ENCODE measurements around the gene ALG8. TPM values are rescaled to one million over a fixed set of nuclear protein-coding genes. Genes with fewer than 3 reads are reported as not detected.
"Not testable (repeated sequence)": the region's sequence is repeated elsewhere in the genome, so short reads cannot be mapped to it uniquely, and the experiment has no call there.

ALG8 gene
- polyA plus RNA-seq (2013, experiment 1 of 4): 87.9 TPM
- 96.5 TPM for polyA plus RNA-seq (2013, experiment 2 of 4)
- polyA plus RNA-seq (2013, experiment 3 of 4): 67.1 TPM
- polyA plus RNA-seq (2013, experiment 4 of 4): 71.9 TPM

DNA sequence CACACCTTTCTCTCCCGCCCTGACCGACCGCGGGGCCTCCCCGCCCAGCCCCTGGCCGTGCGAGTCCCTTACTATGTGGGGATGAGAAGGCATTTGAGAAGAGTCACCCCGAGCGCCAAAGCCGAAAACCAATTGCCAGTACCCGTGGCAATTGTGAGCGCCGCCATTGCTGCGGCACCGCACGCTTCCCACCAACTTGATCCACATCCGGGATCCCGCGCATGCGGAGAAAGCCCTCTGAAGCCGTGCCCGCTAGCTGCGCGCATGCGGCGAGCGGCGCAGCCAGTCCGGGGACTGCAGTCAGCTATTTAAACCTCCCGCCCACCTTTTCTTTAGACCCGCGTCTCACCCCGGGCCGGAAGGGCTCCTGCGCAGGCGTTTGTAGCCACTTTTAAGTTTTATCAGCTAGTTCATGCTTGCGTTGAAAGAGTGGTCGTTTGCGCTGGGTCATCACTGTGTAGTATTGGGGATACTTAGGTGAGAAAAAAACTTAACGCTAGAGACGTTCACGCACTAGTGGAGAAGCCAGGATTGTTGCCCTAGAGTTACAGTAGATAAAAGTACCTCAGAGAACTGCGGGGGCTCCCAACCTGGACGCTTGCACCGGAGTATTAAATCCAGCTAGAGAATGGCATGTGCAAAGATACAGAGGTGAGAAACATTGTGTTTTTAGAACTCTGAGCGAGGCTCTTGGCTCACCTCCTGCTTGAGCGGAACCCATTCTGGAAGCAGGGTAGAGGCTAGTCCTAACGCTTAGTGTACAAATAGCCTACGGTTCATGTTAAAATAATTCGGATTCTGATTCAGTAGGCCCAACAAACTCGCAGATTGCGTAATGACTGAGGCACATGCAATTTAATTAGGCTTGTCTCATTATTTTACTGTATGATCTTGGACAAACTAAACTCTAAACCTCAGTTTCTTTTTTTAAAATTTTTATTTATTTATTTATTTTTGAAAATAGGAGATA is at the start of gene ALG8:
TSS of gene ALG8 (minus strand) at position 205 of the 970 bp plus-strand sequence. CDS start at position 167, 38 bp downstream.
- Histone ChIP-seq H3K4me3 (ENCODE audit: insufficient read depth, low read depth, low read length) (peak within 1 kb of the TSS; percentile 99), H3K36me3 (ENCODE audit: control insufficient read depth, insufficient read depth, low read length) (no peaks in the 10 kb centered on the region), H3K27ac (ENCODE audit: insufficient read depth, low read depth, low read length, poor library complexity, severe bottlenecking) (peak within 1 kb of the TSS; percentile 60), H3K4me1 (ENCODE audit: control insufficient read depth, insufficient read depth, low read length) (peaks cover 4% of the 10 kb centered on the region), H3K9me3 (ENCODE audit: control insufficient read depth, low read length) (no peaks in the 10 kb centered on the region), H3K27me3 (ENCODE audit: control insufficient read depth, insufficient read depth, low read length, poor library complexity, severe bottlenecking) (no peaks in the 10 kb centered on the region)
- WGBS, 2 experiments: 3 to 4% methylated on average over 52 of the region's 52 CpGs

DNA sequence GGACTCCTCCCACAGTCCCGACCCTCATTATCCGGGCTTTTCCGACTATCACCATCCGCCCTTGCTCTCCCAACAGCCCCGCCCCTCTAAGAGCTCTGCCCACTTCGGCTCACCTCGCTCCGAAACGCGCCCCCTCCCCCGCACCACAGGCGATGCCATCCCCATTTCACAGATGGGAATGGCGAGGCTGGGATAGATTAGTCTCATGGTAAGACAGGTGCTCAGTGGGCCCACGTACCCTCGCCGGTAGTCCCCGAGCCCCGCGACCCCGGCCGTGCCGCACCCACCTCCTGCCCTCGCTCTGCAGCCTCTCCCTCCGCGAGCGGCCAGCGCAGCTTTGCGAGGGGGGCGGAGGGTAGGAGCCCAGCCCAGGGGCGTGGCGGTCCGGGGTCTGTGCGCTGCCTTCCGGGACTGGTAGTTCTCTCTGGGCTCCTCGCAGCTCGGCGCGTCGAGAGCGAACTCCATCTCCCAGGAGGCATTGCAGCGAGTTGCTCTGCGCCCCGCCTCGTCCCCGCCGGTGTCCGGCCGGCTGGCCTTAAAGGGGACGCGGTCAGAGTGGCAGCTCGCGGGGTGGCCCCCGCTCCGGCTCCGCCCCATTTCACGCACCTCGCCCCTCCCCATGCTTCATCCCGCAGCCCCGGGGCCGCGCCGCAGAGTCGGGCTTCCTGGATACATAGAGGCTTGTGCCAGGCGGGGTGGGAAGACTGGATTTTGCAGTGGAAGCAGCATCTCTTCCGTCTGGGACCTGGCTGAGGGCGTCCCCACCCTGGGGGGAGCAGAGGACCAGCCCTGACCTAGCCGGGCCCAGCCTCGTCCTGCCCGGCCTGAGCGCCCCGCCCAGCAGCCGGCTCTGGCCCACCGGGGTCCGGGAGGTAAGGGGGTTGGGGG is 49.1 kb upstream of the ALG8 start, which contains the start of the genes KCTD21 and USP35:
TSS of gene KCTD21 (minus strand) at position 341 of the 888 bp plus-strand sequence. CDS start 14,072 bp downstream, outside the sequence.
TSS of gene USP35 (plus strand) at position 634 of the 888 bp plus-strand sequence. CDS start 7,327 bp downstream, outside the sequence.
- H3K36me3 ChIP-seq (ENCODE audit: control insufficient read depth, insufficient read depth, low read length): no peaks in the 10 kb centered on the region
- peaks cover 5% of the 10 kb centered on the region for H3K27me3 ChIP-seq (ENCODE audit: control insufficient read depth, insufficient read depth, low read length, poor library complexity, severe bottlenecking)
- H3K9me3 ChIP-seq (ENCODE audit: control insufficient read depth, low read length): no peaks in the 10 kb centered on the region
- H3K4me3 ChIP-seq (ENCODE audit: insufficient read depth, low read depth, low read length): peak within 1 kb of the TSS; percentile 93
- peaks cover 8% of the 10 kb centered on the region for H3K4me1 ChIP-seq (ENCODE audit: control insufficient read depth, insufficient read depth, low read length)
- H3K27ac ChIP-seq (ENCODE audit: insufficient read depth, low read depth, low read length, poor library complexity, severe bottlenecking): no peak within 1 kb of the TSS
- WGBS, 2 experiments: 0% methylated on average over 74 of the region's 74 CpGs

DNA sequence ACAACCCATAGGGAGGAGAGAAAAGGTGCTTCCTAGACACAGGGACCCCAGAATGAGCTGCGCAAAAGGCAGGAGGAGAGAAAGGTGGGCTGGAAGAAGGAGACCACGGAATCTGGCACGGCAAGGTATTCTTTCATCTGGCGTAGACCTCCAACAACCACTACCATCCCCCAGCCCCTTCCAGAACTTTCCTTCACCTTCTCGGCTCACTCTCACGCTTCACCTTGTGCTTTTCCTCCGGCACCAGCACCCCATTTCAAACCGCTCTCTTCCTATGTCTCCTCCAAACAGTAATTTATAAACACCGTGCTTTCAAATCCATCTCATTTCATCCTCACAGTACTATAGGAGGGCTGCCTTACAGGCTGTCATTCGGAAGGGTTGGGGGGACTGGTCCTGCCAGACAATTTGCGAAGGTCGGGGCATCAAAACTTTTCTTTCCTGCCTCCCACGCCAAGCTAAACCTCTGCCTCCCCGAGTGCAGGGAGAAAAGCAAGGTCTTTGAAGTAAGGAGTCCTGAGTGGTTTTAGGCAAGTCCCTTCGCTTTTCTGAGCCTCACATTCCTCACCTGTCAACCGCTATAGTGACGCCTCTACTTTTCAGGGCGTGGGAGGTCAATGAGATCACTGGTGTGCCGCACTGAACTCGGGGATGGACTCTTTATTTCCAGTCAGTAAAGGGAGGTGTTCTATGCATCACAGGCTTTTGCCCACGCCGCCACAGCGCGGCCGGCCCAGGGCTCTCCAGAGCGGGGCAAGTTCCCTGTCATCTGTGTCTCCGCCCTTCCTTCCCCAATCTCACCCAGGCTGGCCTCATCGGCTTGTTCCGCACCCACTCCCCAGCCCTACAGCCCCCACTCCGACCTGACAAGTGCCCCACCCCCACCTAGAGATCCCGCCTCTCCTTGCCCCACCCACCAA is 48.2 kb upstream of the ALG8 start:
- Histone ChIP-seq H3K4me3 (ENCODE audit: insufficient read depth, low read depth, low read length) (peak overlapping the region; percentile 93), H3K36me3 (ENCODE audit: control insufficient read depth, insufficient read depth, low read length) (no peaks in the 10 kb centered on the region), H3K27me3 (ENCODE audit: control insufficient read depth, insufficient read depth, low read length, poor library complexity, severe bottlenecking) (peaks cover 5% of the 10 kb centered on the region), H3K27ac (ENCODE audit: insufficient read depth, low read depth, low read length, poor library complexity, severe bottlenecking) (no peak overlapping the region), H3K9me3 (ENCODE audit: control insufficient read depth, low read length) (no peaks in the 10 kb centered on the region), H3K4me1 (ENCODE audit: control insufficient read depth, insufficient read depth, low read length) (peaks cover 8% of the 10 kb centered on the region)
- 31% methylated on average over 31 of the region's 31 CpGs for WGBS, 2 experiments

DNA sequence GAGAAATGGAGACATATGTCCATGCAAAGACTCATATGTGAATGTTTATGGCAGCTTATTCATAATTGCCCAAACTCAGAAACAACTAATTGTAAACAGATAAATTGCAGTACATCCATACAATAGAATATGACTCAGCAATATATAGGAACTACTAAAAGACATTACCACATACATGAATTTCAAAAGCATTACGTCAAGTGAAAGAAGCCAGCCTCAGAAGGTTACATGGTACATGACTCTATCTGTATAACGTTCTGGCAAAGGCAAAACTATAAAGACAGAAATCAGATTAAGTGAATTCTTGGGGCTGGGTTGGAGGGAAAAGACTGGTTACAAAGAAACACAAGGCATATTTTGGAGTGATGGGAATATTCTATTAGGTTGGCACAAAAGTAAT is 41.8 kb upstream of the ALG8 start:
- no peaks in the 10 kb centered on the region for H3K9me3 ChIP-seq (ENCODE audit: control insufficient read depth, low read length)
- no peaks in the 10 kb centered on the region for H3K36me3 ChIP-seq (ENCODE audit: control insufficient read depth, insufficient read depth, low read length)
- H3K27me3 ChIP-seq (ENCODE audit: control insufficient read depth, insufficient read depth, low read length, poor library complexity, severe bottlenecking): no peaks in the 10 kb centered on the region
- H3K27ac ChIP-seq (ENCODE audit: insufficient read depth, low read depth, low read length, poor library complexity, severe bottlenecking): no peak overlapping the region
- no peak overlapping the region for H3K4me3 ChIP-seq (ENCODE audit: insufficient read depth, low read depth, low read length)
- H3K4me1 ChIP-seq (ENCODE audit: control insufficient read depth, insufficient read depth, low read length): no peaks in the 10 kb centered on the region
- WGBS, 2 experiments: 90 to 92% methylated on average over 2 of the region's 2 CpGs

DNA sequence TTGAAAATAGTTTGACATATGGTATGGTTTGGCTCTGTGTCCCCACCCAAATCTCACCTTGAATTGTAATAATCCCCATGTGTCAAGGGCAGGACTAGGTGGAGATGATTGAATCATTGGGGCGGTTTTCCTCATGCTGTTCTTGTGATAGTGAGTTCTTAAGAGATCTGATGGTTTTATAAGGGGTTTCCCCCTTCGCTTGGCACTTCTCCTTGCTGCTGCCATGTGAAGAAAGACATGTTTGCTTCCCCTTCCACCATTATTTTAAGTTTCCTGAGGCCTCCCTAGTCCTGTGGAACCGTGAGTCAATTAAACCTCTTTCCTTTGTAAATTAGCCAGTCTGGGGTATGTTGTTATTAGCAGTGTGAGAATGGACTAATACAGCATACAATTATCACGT is 41.3 kb upstream of the ALG8 start:
- H3K27me3 ChIP-seq (ENCODE audit: control insufficient read depth, insufficient read depth, low read length, poor library complexity, severe bottlenecking): no peaks in the 10 kb centered on the region
- no peaks in the 10 kb centered on the region for H3K9me3 ChIP-seq (ENCODE audit: control insufficient read depth, low read length)
- no peaks in the 10 kb centered on the region for H3K4me1 ChIP-seq (ENCODE audit: control insufficient read depth, insufficient read depth, low read length)
- H3K27ac ChIP-seq (ENCODE audit: insufficient read depth, low read depth, low read length, poor library complexity, severe bottlenecking): no peak overlapping the region
- no peaks in the 10 kb centered on the region for H3K36me3 ChIP-seq (ENCODE audit: control insufficient read depth, insufficient read depth, low read length)
- WGBS, 2 experiments: 94 to 96% methylated on average over 4 of the region's 4 CpGs
- no peak overlapping the region for H3K4me3 ChIP-seq (ENCODE audit: insufficient read depth, low read depth, low read length)

DNA sequence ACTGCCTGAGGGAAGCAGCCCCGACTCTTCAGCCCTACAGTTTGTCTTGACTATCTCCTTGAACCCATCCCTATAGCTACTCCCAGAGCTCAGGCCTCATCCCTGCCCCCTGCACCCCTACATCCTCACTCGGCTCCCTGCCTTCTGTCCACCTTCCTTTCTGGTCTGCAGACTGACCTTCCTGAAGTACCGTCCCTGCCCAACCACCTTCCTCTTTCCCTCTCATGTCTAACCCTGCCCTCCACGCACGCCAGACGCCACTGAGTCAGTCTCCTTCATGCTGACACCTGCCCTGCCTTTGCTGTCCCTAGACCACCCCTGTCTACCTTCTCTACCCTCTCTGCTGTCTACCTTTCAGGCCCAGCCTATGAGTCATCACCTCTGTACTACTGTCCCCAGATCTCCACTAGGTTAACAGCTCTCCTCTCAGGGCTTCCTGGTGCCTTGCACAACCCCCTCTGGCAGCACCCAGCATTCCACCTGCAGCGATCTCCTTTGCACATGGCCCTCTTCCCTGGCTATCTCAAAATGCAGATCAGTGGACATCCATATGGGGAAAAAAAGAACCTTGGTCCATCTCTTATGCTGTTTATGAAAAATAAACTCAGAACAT is 40.1 kb upstream of the ALG8 start:
- Histone ChIP-seq H3K36me3 (ENCODE audit: control insufficient read depth, insufficient read depth, low read length) (no peaks in the 10 kb centered on the region), H3K27ac (ENCODE audit: insufficient read depth, low read depth, low read length, poor library complexity, severe bottlenecking) (no peak overlapping the region), H3K4me3 (ENCODE audit: insufficient read depth, low read depth, low read length) (no peak overlapping the region), H3K4me1 (ENCODE audit: control insufficient read depth, insufficient read depth, low read length) (no peaks in the 10 kb centered on the region), H3K9me3 (ENCODE audit: control insufficient read depth, low read length) (no peaks in the 10 kb centered on the region), H3K27me3 (ENCODE audit: control insufficient read depth, insufficient read depth, low read length, poor library complexity, severe bottlenecking) (no peaks in the 10 kb centered on the region)
- 89 to 92% methylated on average over 7 of the region's 7 CpGs for WGBS, 2 experiments

DNA sequence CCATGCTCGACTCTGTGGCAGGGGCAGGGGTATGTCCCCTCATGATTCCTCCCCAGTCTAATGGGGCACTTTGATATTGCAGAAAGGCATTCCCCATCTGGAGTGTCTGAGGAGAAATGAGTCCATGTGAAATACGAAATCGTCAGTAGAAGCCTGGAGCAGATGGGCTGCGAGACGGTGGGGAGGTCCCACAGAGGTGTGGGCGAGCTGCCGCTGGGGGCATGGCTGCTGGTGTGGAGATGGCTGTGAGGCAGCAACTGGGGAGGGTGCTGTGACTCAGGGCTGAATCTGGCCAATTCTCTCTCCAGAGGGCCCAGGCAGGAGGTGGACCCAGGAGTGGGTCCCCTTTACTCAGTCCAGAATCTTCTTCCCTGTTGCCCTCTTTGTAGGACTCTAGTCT is 37.8 kb upstream of the ALG8 start:
- H3K4me3 ChIP-seq (ENCODE audit: insufficient read depth, low read depth, low read length): no peak overlapping the region
- WGBS, 2 experiments: 94 to 96% methylated on average over 7 of the region's 7 CpGs
- H3K27ac ChIP-seq (ENCODE audit: insufficient read depth, low read depth, low read length, poor library complexity, severe bottlenecking): no peak overlapping the region
- H3K27me3 ChIP-seq (ENCODE audit: control insufficient read depth, insufficient read depth, low read length, poor library complexity, severe bottlenecking): no peaks in the 10 kb centered on the region
- no peaks in the 10 kb centered on the region for H3K9me3 ChIP-seq (ENCODE audit: control insufficient read depth, low read length)
- no peaks in the 10 kb centered on the region for H3K4me1 ChIP-seq (ENCODE audit: control insufficient read depth, insufficient read depth, low read length)
- H3K36me3 ChIP-seq (ENCODE audit: control insufficient read depth, insufficient read depth, low read length): no peaks in the 10 kb centered on the region

DNA sequence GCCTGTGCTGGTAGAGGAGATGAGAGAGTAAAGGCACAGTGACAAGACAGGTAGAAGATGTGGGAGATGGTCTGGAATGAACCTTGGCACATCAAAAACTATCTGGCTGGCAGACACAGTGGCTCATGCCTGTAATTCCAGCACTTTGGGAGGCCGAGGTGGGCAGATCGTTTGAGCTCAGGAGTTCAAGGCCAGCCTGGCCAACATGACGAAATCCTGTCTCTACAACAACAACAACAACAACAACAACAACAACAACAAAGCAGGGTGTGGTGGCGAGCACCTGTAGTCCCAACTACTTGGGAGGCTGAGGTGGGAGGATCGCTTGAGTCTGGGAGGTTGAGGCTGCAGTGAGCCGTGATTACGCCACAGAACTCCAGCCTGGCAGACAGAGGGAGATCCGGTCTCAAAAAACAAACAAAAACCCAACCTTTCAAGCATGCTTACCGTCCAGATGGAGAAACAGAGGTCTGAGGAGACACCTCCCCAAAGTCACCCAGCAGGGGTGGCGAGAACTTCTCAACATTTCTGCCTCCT is 37.2 kb upstream of the ALG8 start:
- no peaks in the 10 kb centered on the region for H3K36me3 ChIP-seq (ENCODE audit: control insufficient read depth, insufficient read depth, low read length)
- H3K27ac ChIP-seq (ENCODE audit: insufficient read depth, low read depth, low read length, poor library complexity, severe bottlenecking): no peak overlapping the region
- no peaks in the 10 kb centered on the region for H3K4me1 ChIP-seq (ENCODE audit: control insufficient read depth, insufficient read depth, low read length)
- H3K4me3 ChIP-seq (ENCODE audit: insufficient read depth, low read depth, low read length): no peak overlapping the region
- 90 to 93% methylated on average over 10 of the region's 10 CpGs for WGBS, 2 experiments
- no peaks in the 10 kb centered on the region for H3K9me3 ChIP-seq (ENCODE audit: control insufficient read depth, low read length)
- no peaks in the 10 kb centered on the region for H3K27me3 ChIP-seq (ENCODE audit: control insufficient read depth, insufficient read depth, low read length, poor library complexity, severe bottlenecking)

DNA sequence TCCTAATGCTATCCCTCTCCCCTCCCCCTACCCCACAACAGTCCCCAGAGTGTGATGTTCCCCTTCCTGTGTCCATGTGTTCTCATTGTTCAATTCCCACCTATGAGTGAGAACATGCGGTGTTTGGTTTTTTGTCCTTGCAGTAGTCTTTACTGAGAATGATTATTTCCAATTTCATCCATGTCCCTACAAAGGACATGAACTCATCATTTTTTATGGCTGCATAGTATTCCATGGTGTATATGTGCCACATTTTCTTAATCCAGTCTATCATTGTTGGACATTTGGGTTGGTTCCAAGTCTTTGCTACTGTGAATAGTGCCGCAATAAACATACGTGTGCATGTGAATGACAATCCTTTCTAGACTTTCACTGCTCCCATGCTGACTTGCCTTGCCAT is 36.4 kb upstream of the ALG8 start:
- not testable (repeated sequence) for H3K4me1 ChIP-seq (ENCODE audit: control insufficient read depth, insufficient read depth, low read length); H3K27me3 ChIP-seq (ENCODE audit: control insufficient read depth, insufficient read depth, low read length, poor library complexity, severe bottlenecking); H3K27ac ChIP-seq (ENCODE audit: insufficient read depth, low read depth, low read length, poor library complexity, severe bottlenecking); H3K36me3 ChIP-seq (ENCODE audit: control insufficient read depth, insufficient read depth, low read length); H3K4me3 ChIP-seq (ENCODE audit: insufficient read depth, low read depth, low read length); H3K9me3 ChIP-seq (ENCODE audit: control insufficient read depth, low read length)
- 90 to 95% methylated on average over 2 to 3 of the region's 3 CpGs for WGBS, 2 experiments
